ENCODE results near the gene HPD.

HPD gene

DNA sequence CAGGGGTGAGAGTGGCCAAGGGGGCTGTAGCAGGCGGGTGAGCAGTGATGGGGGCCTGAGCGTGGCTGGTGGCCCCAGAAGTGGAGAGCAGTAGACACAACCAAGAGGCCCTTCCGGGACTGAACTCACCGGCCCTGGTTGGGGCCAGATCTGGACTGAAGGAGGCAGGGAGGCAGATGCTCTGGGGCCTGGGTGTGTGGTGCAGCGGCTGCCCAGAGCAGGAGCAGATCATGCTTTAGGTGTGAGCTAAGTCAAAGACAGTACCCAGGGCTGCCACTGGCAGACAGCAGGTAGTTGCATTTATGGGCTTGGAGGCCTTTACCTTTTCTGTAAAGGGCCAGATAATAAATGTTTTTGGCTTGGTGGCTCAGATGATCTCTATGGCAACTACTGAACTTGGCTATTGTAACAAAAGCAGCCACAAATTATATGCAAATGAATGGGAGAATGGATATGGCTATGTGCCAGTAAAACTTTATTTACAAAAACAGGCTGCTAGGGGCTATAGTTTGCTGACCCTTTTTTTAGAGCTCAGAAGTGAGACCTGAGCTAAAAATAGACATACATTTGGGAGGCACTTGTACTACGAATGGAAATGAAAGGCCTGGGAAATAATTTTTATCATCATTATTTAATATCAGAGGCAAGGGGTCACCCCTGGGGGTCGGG lies 29.3 kb downstream of the HPD start:
- no peak for DNase-seq (ENCODE audit: extremely low spot score)
- POLR2A ChIA-PET = no interaction called here
- CTCF ChIA-PET = interaction anchor here (1.0 kb wide), 1 partner anchor 17 kb away, joined by 4 read pairs; no protein-coding TSS in a partner anchor
- TF ChIP-seq ELF4 (IDR thresholded peaks at IDR 0.05) (no peak), LEF1 (IDR thresholded peaks at IDR 0.05; ENCODE audit: borderline replicate concordance) (no peak), FOXK2 (IDR thresholded peaks at IDR 0.05) (no peak), TARDBP (IDR thresholded peaks at IDR 0.05) (no peak), L3MBTL2 (conservative IDR thresholded peaks at IDR 0.05) (no peak), ZNF384 (IDR thresholded peaks at IDR 0.05) (no peak), PKNOX1 (IDR thresholded peaks at IDR 0.05) (no peak), HDGF (IDR thresholded peaks at IDR 0.05; ENCODE audit: borderline replicate concordance) (no peak), ARNT (IDR thresholded peaks at IDR 0.05) (no peak), CTBP1 (IDR thresholded peaks at IDR 0.05; ENCODE audit: borderline replicate concordance) (no peak), FOXA1 (IDR thresholded peaks at IDR 0.05) (no peak), NFRKB (IDR thresholded peaks at IDR 0.05) (no peak), SUZ12 (IDR thresholded peaks at IDR 0.05) (no peak), FOXM1 (IDR thresholded peaks at IDR 0.05; ENCODE audit: borderline replicate concordance) (no peak), BHLHE40 (IDR thresholded peaks at IDR 0.05; ENCODE audit: borderline replicate concordance) (no peak), SP1 (IDR thresholded peaks at IDR 0.05) (no peak)

DNA sequence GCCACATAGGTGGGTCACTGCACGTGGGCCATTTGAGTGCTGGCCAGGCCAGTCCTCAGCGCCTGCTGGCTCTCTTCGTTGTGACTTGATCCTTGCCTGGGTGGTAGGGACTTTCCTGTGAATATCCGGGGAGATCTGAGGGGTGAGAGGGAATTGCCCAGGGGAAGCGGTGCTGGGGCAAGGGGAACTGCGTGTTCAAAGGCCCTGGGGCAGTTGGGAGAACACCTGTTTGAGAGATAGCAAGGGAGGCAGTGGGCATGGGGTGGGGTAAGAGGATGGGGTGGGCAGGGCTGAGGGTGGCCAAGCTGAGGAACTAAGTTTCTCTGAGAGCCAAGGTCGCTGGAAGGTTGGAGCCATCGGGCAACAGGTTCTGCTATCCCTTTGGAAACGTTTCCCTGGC lies 29.8 kb downstream of the HPD start:
- no peak for DNase-seq (ENCODE audit: extremely low spot score)
- ChIA-PET CTCF (no interaction called here), POLR2A (no interaction called here)
- TF ChIP-seq CTBP1 (IDR thresholded peaks at IDR 0.05; ENCODE audit: borderline replicate concordance) (no peak), BHLHE40 (IDR thresholded peaks at IDR 0.05; ENCODE audit: borderline replicate concordance) (no peak), ZNF384 (IDR thresholded peaks at IDR 0.05) (no peak), LEF1 (IDR thresholded peaks at IDR 0.05; ENCODE audit: borderline replicate concordance) (no peak), HDGF (IDR thresholded peaks at IDR 0.05; ENCODE audit: borderline replicate concordance) (no peak), ARNT (IDR thresholded peaks at IDR 0.05) (no peak), L3MBTL2 (conservative IDR thresholded peaks at IDR 0.05) (no peak)

- POLR2A ChIA-PET = interaction anchor here (1.1 kb wide), 1 partner anchor 30 kb away, joined by 5 read pairs; no protein-coding TSS in a partner anchor
- no peak for DNase-seq (ENCODE audit: extremely low spot score)
- TF ChIP-seq ELF4 (IDR thresholded peaks at IDR 0.05) = no peak
- CTCF ChIA-PET = no interaction called here
Observed at GRCh38 chr12:121828306-121828705, 30.4 kb downstream of the HPD start.

GRCh38 chr12:121827351-121828099 lies 31.1 kb downstream of the HPD start:
- CTCF ChIA-PET = interaction anchor here (1.9 kb wide), 1 partner anchor 33 kb away, joined by 5 read pairs; the partner anchor contains the start of gene RHOF
- POLR2A ChIA-PET = interaction anchor here (0.9 to 1.4 kb wide), 4 partner anchors 9 to 61 kb away, joined by 3 to 5 read pairs (median 4); partner anchors contain the start of gene PSMD9
- TF ChIP-seq FOXM1 (IDR thresholded peaks at IDR 0.05; ENCODE audit: borderline replicate concordance) = no peak
- no peak for TF ChIP-seq SUZ12 (IDR thresholded peaks at IDR 0.05)
- TF ChIP-seq FOXA1 (IDR thresholded peaks at IDR 0.05) = no peak
- no peak for TF ChIP-seq L3MBTL2 (conservative IDR thresholded peaks at IDR 0.05)
- TF ChIP-seq ARNT (IDR thresholded peaks at IDR 0.05) = no peak
- TF ChIP-seq BHLHE40 (IDR thresholded peaks at IDR 0.05; ENCODE audit: borderline replicate concordance) = no peak
- TF ChIP-seq HDGF (IDR thresholded peaks at IDR 0.05; ENCODE audit: borderline replicate concordance) = no peak
- TF ChIP-seq ZNF384 (IDR thresholded peaks at IDR 0.05) = no peak
- TF ChIP-seq TARDBP (IDR thresholded peaks at IDR 0.05) = no peak
- TF ChIP-seq LEF1 (IDR thresholded peaks at IDR 0.05; ENCODE audit: borderline replicate concordance) = no peak
- TF ChIP-seq PKNOX1 (IDR thresholded peaks at IDR 0.05) = no peak
- DNase-seq (ENCODE audit: extremely low spot score) = no peak

DNA sequence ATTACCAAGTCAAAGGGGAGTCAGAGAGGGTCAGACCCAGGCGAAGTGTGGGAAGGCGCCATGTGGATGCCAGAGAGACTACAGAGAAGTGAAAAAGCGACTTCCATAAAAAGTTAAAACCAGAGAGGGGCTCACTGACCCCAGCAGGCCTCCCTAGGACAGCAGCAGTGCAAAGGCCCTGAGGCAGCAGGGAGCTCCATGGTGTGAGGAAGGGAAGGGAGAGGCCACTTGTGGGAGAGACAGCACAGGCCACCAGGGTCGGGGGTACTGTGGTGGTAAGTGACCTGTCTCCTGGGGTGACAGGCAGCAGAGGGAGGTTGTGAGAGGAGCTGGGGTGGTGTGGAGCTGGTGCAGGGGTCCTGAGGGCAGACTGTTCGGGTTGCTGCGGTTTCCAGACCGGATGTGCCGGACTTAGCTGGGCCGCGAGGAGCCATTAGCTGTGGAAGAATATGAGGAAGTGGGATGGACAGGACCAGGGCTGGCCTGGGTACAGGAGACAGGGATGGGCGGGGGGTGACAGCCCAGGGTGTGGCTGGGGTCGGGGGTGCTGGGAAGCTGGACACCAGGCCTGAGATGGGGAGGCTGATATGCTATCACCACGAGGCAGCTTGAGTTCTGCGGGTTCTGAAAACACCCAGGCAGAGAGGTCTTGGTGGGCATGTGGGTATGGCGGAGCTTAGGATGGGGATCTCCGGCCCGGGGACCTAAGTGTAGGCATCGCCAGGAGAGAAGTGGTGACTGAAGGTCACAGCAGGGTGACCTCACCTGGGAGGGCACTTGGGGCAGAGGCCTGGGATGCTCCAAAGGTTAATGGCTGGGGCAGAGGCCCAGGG lies 32.1 kb downstream of the HPD start:
- ChIA-PET CTCF (interaction anchor here (1.9 kb wide), 1 partner anchor 32 kb away, joined by 5 read pairs; the partner anchor contains the start of gene RHOF), POLR2A (interaction anchor here (0.9 to 1.4 kb wide), 3 partner anchors 10 to 62 kb away, joined by 3 to 5 read pairs (median 4); partner anchors contain the start of gene PSMD9)
- no peak for DNase-seq (ENCODE audit: extremely low spot score)
- TF ChIP-seq LEF1 (IDR thresholded peaks at IDR 0.05; ENCODE audit: borderline replicate concordance) (no peak), BHLHE40 (IDR thresholded peaks at IDR 0.05; ENCODE audit: borderline replicate concordance) (no peak), NFRKB (IDR thresholded peaks at IDR 0.05) (no peak), CTBP1 (IDR thresholded peaks at IDR 0.05; ENCODE audit: borderline replicate concordance) (no peak), FOXK2 (IDR thresholded peaks at IDR 0.05) (no peak), SUZ12 (IDR thresholded peaks at IDR 0.05) (no peak), FOXA1 (IDR thresholded peaks at IDR 0.05) (no peak)

DNA sequence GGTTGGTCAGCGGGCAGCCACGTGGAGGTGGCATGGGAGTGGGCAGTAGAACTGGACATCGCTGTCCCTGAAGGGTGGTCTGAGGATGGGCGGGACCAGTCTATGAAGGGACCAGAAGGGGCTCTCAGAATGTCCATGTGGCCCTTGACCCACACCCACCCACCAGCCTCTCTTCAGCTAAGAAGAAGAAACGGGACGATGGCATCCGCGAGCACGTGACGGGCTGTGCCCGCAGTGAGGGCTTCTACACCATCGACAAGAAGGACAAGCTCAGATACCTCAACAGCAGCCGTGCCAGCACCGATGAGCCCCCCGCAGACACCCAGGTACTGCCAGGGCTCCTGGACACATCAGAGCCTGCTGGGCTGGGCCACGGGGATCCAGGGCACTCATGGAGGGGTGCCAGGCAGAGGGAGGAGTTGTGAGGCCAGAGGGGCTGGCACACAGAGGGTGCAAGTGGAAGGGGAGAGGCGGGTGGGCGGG lies 33.6 kb downstream of the HPD start:
- ChIA-PET CTCF (interaction anchor here (0.8 kb wide), 1 partner anchor 15 kb away, joined by 5 read pairs; no protein-coding TSS in a partner anchor), POLR2A (interaction anchor here (1.1 kb wide), 1 partner anchor 17 kb away, joined by 3 read pairs; no protein-coding TSS in a partner anchor)
- TF ChIP-seq ELF4 (IDR thresholded peaks at IDR 0.05) (no peak), SUZ12 (IDR thresholded peaks at IDR 0.05) (no peak), HDGF (IDR thresholded peaks at IDR 0.05; ENCODE audit: borderline replicate concordance) (no peak), LEF1 (IDR thresholded peaks at IDR 0.05; ENCODE audit: borderline replicate concordance) (no peak), FOXA1 (IDR thresholded peaks at IDR 0.05) (no peak), ARNT (IDR thresholded peaks at IDR 0.05) (no peak), NFRKB (IDR thresholded peaks at IDR 0.05) (no peak), L3MBTL2 (conservative IDR thresholded peaks at IDR 0.05) (no peak), SP1 (IDR thresholded peaks at IDR 0.05) (no peak), ZNF384 (IDR thresholded peaks at IDR 0.05) (no peak), FOXK2 (IDR thresholded peaks at IDR 0.05) (no peak), TARDBP (IDR thresholded peaks at IDR 0.05) (no peak), FOXM1 (IDR thresholded peaks at IDR 0.05; ENCODE audit: borderline replicate concordance) (no peak), PKNOX1 (IDR thresholded peaks at IDR 0.05) (no peak), CTBP1 (IDR thresholded peaks at IDR 0.05; ENCODE audit: borderline replicate concordance) (no peak), BHLHE40 (IDR thresholded peaks at IDR 0.05; ENCODE audit: borderline replicate concordance) (no peak)
- no peak for DNase-seq (ENCODE audit: extremely low spot score)

Measured in HEK293T (cell line).